Left kidney (tissue), 2 donors: Measurements from ENCODE around the gene RECQL5. TPM values are rescaled to one million over a fixed set of nuclear protein-coding genes. Genes with fewer than 3 reads are reported as not detected.
"Not testable (repeated sequence)": the region's sequence is repeated elsewhere in the genome, so short reads cannot be mapped to it uniquely, and the experiment has no call there.

Experiments
- DNase-seq: peaks from one replicate; pipeline ENCODE4 v3.0.0-alpha.2; 2013
- polyA plus RNA-seq: library from polyadenylated mRNA; unstranded; fragments of 120-200 nt; gene quantifications from one replicate; pipeline ENCODE4 v1.2.1, GENCODE V29; 2013; ENCODE audit not compliant: insufficient read length

Gene RECQL5
- polyA plus RNA-seq, 1 donor, result 45.4 TPM

DNA sequence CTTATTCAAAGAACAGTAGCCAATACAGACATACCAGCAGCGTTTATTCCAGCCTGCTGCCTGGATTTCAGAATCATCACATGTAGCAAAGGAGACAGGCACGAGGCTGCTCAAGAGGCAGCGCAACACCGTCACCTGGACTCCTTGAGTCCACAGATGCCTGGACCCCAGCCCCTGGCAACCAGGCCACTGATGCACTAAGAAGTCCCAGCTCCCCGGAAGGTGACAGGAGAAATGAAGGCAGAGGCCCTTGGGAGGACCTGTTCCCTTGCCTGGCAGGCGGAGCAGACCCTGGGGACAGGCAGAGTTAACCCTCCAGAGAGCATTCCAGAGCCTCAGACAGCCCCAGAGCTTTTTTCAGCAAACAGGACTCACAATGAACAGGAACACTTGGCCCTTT lies 17.3 kb downstream of the RECQL5 start:
- no peak for DNase-seq

DNA sequence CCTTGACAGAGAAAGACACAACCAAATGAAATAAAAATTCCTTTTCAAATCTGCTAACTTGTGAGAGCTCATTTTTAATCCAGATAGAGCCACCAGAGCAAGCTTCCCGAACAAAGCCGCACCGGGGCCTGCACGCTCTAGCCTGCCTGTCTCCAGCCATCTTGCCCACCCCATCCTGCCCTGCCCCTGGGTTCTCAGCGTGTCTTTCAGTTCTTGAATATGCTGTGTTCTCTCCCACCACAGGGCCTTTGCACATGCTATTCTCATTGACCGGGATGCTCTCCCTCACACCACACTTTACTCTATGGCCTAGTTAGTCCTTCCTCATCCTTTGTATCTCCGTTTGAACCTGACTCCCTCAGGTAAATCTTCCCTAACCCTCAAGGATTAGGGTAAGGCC lies 19.0 kb downstream of the RECQL5 start:
- no peak for DNase-seq

DNA sequence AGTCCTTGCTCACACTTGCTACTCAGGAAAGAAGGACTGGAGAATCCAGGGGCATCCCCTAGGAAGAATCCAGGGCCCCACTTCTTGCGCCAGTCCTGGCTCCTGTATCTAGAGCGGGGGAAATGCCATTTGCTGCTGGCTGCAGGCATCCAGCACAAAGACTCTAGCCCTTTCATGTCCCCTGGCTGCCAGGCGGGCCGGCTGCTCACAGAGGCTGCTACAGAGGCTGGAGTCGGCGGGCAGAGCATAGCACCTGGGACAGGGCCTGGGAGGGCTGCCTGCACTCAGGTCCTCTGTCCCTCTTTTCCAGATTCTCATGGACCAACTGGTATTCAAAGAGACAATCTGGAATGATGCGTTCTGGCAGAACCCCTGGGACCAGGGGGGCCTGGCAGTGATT lies 19.9 kb downstream of the RECQL5 start:
- DNase-seq, result no peak

DNA sequence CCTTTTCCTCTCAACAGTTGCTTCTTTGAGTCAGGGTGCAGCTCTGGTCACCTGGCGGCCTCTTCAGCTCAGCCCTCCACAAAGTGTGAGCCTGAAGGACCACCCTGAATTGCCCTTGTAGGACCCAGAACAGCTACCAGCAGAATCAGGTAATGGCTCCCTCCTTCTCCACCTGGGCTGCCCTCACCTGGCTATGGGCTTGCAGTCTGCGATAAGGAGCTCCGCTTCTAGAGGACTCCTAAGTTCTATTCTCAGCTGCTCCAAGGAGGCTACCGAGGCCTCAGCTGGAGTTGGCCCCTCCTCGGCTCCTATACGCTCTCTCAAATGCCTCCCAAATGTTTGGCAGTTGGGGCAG lies 20.3 kb downstream of the RECQL5 start:
- no peak for DNase-seq

DNA sequence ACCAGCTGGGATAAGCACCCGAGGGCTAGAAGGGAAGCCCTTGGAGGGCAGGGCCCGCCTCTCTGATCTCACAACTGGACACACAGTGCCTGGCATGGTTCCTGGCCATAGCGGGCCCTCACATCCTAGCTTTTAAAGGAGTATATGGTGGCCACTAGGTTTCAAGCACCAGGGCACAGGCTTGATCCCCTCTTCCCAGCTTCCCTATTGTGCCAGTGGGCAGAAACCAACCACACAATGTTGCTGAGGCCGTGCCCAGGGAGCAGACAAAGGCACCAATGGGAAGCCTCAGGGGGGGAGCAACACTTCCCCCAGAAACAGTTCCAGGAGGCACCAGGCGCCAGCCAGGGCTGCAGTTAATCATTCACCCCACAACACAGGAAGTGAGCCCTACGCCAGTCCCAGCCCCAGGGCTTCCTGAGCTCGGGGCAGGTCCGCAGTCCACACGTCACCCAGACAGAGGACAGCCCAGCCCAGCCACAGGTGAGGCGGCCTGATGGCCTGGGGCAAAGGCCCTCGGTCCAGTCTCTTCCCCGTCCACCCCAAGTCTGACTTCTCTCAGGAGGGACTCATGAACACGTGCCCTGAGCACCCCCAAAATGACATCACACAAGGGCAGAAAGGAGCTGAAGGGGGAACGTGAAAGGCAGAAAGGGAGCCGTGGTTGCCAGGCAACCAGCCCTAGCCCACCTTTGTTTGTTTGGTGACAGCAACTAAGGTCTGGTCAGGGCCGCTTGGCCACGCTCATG lies 20.9 kb downstream of the RECQL5 start:
- peak; percentile 70 for DNase-seq

DNA sequence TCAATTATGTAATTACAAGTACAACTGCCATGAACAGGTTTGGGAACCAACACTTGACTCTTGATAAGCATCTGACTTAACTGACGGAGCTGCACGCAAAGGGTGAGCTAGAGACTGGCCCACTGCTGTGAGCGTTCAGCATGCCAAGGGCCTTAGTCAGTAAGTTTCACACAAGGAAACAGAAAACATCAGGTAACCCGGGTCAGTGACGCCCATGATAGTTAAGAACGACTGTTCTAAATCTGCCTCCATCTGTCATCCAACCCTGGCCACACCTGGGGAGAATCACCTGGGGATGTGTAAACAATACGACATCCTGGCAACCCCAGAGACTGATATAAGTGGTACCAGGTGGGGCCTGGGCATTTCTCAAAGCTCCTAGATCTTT lies 21.5 kb downstream of the RECQL5 start:
- no peak for DNase-seq

DNA sequence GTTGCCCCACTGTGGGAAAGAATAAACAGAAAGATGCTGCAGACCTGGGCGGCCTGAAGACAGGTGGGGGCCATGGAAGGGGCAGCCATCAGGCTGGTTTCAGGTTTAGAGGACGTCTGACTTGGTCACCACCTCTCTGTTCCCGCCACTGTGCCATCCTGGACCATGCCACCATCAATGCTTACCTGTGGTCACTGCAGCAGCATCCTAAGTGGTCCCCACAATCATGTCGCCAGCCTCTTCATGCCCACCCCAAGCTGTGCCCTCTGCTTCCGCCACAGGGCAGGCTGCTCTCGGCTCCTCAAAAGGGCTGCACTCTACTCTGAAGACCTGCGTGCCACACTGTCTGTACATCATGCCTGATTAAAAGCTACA lies 23.3 kb downstream of the RECQL5 start:
- no peak for DNase-seq

DNA sequence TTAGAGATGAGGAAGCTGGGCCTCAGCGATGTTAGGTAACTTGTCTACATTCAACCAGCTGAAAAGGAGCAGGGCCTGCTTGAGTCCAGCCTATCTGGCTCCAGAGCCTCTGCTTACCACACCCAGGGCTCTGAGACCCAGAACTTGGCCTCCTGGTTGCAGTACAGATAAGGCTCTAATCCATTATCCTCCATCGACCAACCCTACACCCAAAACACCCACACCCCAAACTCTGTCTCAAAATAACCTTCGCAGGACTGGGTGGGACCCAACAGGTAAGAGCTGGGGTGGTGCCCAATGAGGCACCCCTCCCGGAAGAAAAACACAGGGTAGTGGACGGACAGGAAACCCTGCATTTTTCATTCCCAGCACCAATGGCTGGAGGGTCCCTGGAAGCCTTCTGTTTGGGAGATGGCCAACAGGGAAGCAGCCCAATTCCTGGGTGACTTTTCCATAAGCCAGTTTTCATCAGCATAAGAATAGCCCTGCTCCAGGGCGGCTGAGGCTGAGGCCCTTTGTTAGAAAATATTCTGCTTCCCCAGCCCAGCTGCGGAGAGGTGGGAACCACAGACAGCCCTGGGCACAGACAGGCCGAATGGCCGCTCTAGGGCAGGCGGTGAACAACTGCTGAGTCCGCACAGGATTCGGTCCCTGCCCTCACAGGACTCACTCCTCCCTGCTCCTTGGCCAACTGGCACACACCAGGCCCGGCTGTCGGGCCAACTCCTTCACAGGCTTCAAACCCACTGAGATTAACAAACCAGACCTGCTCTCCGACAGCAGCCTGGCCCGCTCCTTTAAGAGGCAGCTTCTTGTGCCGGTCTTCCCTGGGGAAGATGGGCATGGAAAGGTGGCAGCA lies 23.9 kb downstream of the RECQL5 start:
- DNase-seq, result no peak

DNA sequence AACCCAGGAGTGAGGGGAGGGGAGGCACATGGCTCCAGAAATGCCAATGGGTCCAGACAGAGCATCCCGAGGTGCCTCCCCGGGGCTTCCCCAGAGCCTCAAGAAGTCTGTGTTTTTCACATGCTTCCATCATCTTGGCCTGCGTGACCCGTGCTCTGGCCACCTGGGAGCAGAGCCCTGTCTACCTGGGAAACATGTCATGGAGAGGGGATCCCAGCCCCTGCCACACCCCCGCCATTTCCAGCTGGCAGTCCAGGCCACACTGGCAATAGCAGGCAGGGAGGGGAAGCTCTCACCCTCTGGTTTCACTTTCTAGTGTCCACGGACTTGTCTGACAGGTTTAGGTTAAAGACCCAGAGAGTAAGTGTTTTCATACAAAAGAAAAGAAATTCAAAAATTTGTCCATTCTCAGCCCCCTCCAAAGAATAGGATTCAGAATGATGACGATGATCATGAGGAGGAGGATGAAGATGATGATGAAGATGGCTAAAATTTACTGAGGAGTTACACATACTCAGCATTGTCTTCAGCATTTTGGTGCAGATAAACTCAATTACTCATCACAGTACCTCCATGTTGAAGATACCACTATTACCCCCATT lies 24.7 kb downstream of the RECQL5 start:
- no peak for DNase-seq

DNA sequence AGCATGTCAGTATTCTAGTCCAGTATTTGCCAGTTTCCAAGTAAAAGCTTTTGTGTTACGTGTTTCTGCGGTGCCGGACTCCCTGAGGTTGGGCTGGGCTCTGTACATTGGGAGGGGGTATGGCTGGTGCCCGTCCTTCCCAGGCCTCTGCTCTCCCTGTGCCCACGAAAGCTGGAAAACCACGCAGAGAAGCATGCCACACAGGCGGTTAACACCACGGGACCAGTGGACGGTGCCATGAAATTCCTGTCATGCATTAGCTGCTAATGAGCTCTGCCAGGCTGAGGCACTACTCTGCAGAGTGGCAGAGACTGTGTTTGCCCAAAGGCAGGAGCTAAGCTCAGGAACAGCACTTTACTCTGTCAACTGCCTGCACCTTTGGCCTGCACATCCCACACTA lies 25.6 kb downstream of the RECQL5 start:
- no peak for DNase-seq

DNA sequence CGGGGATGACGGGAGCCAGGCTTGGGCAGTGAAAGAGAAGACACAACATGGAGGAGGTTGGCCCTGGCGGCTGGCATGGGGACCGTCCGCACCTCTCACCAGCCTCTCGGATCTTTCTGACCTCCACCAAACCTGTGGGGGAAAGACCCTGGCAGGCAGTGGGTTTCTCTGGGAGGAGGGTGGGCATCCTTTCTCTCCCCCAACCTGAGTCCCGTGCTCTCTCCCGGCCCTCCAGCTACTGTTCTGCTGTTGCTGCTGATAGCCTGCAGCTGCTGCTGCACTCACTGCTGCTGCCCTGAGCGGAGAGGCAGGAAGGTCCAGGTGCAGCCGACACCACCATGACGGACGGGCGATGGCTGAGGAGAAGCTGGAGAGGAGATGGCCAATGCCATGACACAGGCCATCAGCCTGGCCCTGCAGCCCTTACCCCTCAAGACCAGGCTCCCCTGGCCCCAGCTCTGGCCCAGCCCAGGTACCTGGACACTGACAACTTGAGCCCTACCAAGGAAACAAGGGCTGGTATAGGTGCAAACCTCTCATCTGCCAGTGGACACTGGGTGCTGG lies 26.3 kb downstream of the RECQL5 start:
- DNase-seq, result no peak

DNA sequence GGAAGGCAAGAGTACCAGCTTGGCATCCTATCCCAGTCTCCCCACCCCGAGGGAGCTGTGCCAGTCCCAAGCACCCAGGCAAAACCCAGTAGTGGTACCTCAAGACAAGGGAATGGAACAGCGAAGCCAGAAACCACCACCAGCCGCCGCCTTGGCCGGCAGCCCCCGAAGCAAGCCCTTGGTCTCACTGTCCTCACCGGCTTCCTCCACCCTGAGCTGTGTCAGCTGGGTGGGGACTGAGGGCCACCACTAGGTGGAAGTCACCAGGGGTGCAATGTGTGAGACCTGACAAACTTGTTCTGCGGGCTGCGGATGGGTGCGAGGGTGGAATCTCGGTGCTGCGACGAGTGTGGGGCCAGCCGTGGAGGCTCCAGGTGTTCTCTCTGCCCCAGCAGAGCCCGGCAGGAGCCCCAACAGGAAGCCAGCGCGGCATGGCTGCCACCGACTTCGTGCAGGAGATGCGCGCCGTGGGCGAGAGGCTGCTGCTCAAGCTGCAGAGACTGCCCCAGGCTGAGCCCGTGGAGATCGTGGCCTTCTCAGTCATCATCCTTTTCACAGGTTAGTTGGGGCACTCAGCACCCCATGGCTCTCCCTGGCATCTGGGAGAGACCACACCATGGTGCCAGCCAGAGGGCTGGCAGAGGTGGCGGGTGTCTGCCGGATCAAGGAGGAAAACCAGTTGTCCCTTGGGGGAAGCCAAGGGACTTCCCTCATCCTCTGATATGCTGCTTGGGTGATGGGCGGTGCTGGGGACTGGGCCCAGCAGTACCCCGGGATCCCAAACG lies 27.0 kb downstream of the RECQL5 start:
- DNase-seq, result no peak

DNA sequence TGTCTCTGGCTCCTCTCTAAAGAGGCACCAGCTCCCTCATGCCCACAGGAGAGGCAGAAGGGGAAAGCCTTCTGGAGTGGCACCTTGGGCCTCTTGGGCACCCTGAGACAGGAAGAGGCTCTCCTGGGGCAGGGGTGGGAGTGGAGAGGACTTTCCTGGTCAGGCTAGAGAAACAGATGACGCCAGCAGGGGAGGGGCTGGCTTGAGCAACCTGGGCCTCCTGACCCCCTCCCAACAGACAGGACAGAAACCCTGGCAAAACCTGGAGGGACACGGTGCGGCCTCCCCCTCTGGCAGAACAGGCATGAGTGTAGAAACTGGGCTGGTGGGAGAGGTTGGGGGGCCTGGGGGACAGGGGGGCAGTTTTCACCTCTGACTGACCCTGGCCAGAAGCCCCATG lies 27.6 kb downstream of the RECQL5 start:
- no peak for DNase-seq

DNA sequence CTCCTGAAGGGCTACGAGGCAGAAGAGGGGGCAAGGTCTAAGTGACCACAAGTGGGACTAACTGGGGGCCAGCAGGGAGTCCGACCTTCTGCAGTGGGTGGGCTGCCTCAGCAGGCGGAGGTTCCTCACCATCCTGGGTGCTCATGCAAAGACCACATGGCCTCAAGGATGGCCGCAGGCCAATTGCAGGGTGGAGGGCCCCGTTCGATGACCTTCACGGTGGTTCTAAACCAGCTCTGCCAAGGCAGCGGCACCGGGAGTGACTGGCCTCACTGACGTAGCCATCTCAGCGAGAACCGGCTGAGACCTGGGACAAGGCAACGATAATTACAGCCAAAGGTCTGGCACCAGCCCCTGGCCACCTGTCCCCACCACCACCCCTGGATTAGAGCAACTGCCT lies 28.1 kb downstream of the RECQL5 start:
- no peak for DNase-seq

DNA sequence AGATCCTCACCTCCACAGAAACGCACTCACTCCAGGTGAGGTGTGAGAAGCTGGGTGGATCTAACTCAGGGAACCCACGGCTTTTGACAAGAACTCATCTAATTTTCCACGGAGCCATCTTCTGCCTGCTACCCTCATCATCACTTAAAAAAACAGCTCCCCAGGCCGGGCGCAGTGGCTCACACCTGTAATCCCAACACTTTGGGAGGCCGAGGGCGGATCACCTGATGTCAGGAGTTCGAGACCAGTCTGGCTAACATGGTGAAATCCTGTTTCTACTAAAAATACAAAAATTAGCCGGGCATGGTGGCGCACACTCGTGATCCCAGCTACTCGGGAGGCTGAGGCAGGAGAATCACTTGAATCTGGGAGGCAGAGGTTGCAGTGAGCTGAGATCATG lies 28.9 kb downstream of the RECQL5 start:
- not testable (repeated sequence) for DNase-seq

DNA sequence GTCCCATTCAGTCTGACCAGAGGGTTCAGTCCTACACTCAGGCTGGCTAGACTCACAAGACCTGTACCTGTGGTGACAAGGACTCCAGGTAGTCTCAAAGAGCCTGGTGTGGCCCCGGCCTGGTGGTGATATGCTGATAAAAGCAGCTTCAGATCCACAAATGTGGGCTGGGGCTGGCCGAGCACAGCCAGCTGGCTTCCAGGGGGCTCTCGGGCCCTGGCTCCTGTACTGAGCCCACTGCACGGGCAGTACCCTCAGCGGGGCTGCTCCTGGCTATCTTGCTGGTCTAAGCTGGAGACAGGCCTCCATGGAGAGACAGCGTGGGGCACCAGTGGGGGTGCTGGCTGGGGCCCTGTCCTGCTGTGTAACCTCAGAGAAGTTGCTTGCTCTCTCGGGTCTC lies 29.4 kb downstream of the RECQL5 start:
- no peak for DNase-seq

DNA sequence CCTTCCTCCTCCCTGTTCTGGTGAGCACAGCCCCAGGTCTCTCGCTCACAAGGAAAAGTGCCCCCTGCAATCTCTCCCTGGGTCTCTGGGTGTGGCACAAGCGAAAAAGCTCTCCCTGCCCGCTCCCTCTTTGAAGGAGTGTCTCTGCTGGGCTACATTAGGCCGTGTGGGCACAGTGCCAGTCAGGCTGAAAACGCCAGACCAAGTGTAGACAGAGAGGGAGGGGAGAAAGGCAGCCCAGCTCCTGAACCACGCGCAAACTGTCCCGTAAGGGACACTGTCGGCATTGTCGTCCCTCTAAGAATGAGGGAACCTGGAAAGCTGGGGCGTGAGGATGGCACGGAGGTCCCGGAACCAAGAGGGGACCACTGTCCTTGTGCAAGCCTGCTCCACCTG lies 29.8 kb downstream of the RECQL5 start:
- no peak for DNase-seq

DNA sequence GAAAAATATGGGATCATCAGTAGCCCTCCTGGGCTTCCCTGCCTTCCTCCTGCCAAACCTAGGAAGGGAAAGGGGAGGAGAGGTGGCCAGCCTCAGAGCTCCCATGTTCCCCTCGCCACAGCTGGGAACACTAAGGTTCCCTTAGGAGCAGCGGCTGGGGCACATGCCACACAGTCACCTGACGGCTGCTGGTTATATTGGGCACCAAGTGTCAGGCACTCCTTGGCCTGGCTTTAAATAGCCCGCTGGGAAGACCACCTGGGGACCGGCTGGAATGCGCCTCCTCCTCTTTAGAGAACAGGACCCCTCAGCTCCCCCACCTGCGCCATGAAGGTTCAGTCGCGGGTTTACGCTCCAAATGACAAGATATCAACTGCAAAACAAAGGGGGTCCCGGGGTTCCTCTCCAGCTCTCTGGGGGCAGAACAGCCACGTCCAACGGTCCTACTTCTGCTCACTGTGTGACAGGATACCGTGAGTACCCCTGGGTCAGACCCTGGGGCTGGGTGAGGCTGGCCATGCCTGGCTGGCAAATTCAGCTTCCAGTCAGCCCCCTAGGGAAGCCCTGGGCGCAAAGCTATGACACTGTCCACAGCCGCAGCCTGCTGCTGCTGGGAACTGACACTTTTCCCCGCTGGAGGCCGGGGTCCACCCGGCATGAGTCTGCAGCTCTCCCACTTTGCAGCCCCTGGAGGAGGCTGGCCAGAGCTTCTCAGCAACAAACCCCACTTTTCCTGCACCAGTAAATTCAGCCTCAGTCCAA lies 30.4 kb downstream of the RECQL5 start:
- DNase-seq, result no peak

DNA sequence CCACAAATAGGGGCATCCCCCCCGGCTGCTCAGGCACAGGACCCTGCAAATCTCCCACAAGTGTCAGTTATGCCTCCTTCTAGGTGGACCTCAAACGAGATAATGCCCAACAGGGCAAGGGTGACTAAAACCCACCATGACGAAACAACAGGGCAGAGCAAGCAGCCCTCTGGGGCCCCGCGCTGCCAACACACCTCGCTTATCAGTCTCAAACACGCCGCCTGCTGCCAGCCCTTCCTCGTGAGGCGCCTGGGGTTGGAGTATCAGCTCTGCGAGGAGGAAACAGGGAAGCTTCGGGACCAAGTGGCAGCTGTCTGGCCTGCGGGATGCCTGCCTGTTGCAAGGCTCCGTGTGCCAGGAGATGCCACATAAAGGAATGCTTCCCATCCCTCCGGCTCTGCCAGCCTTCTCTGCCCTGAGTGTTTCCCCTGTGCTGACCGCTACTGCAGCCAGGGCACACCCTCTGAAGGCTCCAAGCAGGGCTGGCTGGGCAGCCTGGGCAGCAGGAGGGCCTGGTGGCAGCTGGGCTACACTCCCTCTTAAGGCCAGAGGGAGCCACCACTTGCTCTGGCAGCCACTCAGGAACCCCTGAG lies 31.2 kb downstream of the RECQL5 start:
- DNase-seq, result no peak

DNA sequence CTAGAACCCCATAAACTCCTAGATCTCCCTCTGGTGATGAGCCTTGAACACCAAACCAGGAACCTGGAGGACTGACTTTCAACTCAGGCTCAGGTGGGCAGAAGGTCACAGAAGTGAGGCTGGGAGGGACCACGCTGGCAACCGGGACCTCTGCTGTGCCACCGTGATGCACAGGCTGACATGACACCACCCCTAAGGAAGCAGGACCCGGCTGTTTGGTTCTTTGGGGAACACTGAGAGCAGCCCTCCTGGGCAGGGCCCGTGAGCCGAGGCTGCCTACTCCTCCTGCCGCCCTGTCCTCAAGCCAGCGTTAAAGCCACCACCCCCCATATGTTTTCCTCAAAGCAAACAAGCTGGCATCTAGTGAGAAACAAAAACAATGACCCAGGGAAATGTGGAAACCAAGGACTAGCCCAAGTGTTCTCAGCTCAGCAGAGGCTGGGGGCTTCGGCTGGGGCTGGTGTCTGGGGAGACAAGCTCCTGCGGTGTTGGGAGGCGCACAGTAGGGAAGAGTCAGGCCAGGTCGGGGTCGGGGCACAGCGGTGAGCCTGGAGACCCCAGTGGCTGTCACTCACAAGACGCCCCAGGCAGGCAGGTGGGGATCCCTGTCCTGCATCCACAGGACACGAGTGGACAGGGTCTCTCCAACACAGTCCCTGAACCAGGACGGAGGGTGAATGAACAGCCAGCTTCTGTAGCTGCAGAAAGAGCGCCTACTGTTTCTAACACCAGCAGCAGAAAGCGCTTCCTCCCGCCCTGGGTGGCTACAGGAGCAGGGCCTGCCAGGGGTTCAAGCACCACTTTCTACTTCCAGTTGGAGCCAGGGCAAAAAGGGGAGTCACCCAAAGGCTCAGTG lies 32.0 kb downstream of the RECQL5 start:
- no peak for DNase-seq
